ENCODE results near the gene CDC42SE2.

DNA sequence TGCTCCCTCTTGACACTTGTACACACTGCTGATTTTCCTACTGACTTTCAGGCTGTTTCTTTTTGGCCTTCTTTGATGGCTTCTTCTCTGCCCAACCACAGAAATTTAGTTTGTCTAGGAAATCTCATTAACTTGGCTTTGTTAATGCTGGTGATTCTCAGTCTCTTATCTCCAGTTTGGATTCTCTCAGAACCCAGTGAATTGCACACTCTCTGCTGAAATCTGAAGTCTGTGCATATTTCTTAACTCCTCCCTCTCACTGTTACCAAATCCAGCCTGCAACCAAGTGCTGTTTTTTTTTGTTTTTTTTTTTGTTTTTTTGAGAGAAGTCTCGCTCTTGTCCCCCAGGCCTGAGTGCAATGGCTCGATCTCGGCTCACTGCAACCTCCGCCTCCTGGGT lies 117.2 kb downstream of the CDC42SE2 start:
- TF ChIP-seq, protein P1, sequence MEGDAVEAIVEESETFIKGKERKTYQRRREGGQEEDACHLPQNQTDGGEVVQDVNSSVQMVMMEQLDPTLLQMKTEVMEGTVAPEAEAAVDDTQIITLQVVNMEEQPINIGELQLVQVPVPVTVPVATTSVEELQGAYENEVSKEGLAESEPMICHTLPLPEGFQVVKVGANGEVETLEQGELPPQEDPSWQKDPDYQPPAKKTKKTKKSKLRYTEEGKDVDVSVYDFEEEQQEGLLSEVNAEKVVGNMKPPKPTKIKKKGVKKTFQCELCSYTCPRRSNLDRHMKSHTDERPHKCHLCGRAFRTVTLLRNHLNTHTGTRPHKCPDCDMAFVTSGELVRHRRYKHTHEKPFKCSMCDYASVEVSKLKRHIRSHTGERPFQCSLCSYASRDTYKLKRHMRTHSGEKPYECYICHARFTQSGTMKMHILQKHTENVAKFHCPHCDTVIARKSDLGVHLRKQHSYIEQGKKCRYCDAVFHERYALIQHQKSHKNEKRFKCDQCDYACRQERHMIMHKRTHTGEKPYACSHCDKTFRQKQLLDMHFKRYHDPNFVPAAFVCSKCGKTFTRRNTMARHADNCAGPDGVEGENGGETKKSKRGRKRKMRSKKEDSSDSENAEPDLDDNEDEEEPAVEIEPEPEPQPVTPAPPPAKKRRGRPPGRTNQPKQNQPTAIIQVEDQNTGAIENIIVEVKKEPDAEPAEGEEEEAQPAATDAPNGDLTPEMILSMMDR (IDR thresholded peaks at IDR 0.05) = no peak
- TF ChIP-seq POLR2A (IDR thresholded peaks at IDR 0.05) = no peak

Measured in esophagus squamous epithelium (tissue), 4 donors.